Right ventricle myocardium inferior (tissue), 1 donor: Measurements from ENCODE around the gene MCL1. TPM values are rescaled to one million over a fixed set of nuclear protein-coding genes. Genes with fewer than 3 reads are reported as not detected.
"Not testable (repeated sequence)": the region's sequence is repeated elsewhere in the genome, so short reads cannot be mapped to it uniquely, and the experiment has no call there.

Experiments
- ATAC-seq: fragments of 200-7000 bp; cut with Tn5 transposase; one replicate; pipeline ENCODE4 v1.9.1; 2020; ENCODE audit warnings: mild to moderate bottlenecking, moderate library complexity
- DNase-seq: peaks from one replicate; pipeline ENCODE4 v3.0.0; 2021; ENCODE audit errors: missing footprints
- intact Hi-C: fragments of 100-400 bp; cut with DNase I; formaldehyde crosslinking; loops from one replicate; pipeline ENCODE4 v1.11.0; 2022
- long read RNA-seq: library from polyadenylated mRNA; unstranded; transcript quantifications from one replicate; pipeline ENCODE4 v2.0.0, GENCODE V29; 2021
- total RNA-seq: library from RNA; stranded (reverse); fragmentation: NEBNext Ultra II Directional; extraction: Animal tissue kit (Norgen Biotek cat#: 25700); gene quantifications from one replicate; pipeline ENCODE4 v1.2.1, GENCODE V29; 2021
- donor health status: DM: no; HTN: yes; CAD: no; lungs with severe emphysema.

The MCL1 gene
- total RNA-seq: 99.7 TPM
- long read RNA-seq, transcript MCL1-202 (3 exons, 3,932 nt): major isoform, 55 of 58 reads
- long read RNA-seq, partial matches to known transcripts: 0 of 58 reads
- long read RNA-seq, other reads (novel, unspliced or antisense): 2 of 58 reads

GRCh38 chr1:150579110-150579944 is at the start of gene MCL1:
Gene MCL1 (minus strand): TSS chr1:150579610. CDS start chr1:150579530, 80 bp downstream.
- ATAC-seq (peak; percentile 95), DNase-seq (peak; percentile 97)
- intact Hi-C loops: loop anchor here (2.0 kb wide), 2 partner anchors 41 to 49 kb away; partner anchors contain the start of gene ENSA

GRCh38 chr1:150628766-150629114 is 49.3 kb upstream of the MCL1 start:
- intact Hi-C loops: loop anchor here (2.0 to 10.0 kb wide), 3 partner anchors 50 to 164 kb away; partner anchors contain the start of gene MCL1
- no peak for DNase-seq
- ATAC-seq: no peak

- ATAC-seq (no peak), DNase-seq (no peak)
- intact Hi-C loops: loop anchor here (2.0 to 10.0 kb wide), 3 partner anchors 49 to 163 kb away; partner anchors contain the start of gene MCL1
These were observed 48.5 kb upstream of the MCL1 start for GRCh38 chr1:150627826-150628410.

GRCh38 chr1:150626150-150626549 is 46.7 kb upstream of the MCL1 start:
- DNase-seq (no peak), ATAC-seq (no peak)
- intact Hi-C loops: loop anchor here (10.0 kb wide), 1 partner anchor 161 kb away; no protein-coding TSS in a partner anchor

- intact Hi-C loops: loop anchor here (10.0 kb wide), 1 partner anchor 160 kb away; no protein-coding TSS in a partner anchor
- DNase-seq, ATAC-seq: not testable (repeated sequence)
These were observed 45.1 kb upstream of the MCL1 start for GRCh38 chr1:150624546-150624945.

GRCh38 chr1:150624134-150624533 is 44.7 kb upstream of the MCL1 start:
- not testable (repeated sequence) for DNase-seq

GRCh38 chr1:150622303-150622975 is 43.0 kb upstream of the MCL1 start:
- DNase-seq: peak; percentile 83
- ATAC-seq: no peak
- intact Hi-C loops: loop anchor here (10.0 kb wide), 1 partner anchor 158 kb away; no protein-coding TSS in a partner anchor

More at GRCh38 chr1:150624134-150624533, 44.7 kb upstream of the MCL1 start:
- intact Hi-C loops: loop anchor here (10.0 kb wide), 1 partner anchor 159 kb away; no protein-coding TSS in a partner anchor
- ATAC-seq: not testable (repeated sequence)

- no peak for ATAC-seq
- intact Hi-C loops: loop anchor here (1.0 to 10.0 kb wide), 3 partner anchors 43 to 157 kb away; partner anchors contain the start of gene MCL1
- no peak for DNase-seq
These were observed 42.3 kb upstream of the MCL1 start for GRCh38 chr1:150621497-150622302.

- intact Hi-C loops: loop anchor here (1.0 to 10.0 kb wide), 3 partner anchors 42 to 156 kb away; partner anchors contain the start of gene MCL1
- ATAC-seq (no peak), DNase-seq (no peak)
These were observed 41.5 kb upstream of the MCL1 start for GRCh38 chr1:150620919-150621318.

- ATAC-seq (peak; percentile 80), DNase-seq (no peak)
- intact Hi-C loops: loop anchor here (2.0 to 10.0 kb wide), 2 partner anchors 41 to 155 kb away; partner anchors contain the start of gene MCL1
These were observed 40.4 kb upstream of the MCL1 start for GRCh38 chr1:150619576-150620509.

- ATAC-seq (no peak), DNase-seq (no peak)
- intact Hi-C loops: no loop called here
These were observed 36.2 kb upstream of the MCL1 start for GRCh38 chr1:150615346-150616201.

- intact Hi-C loops: loop anchor here (2.0 kb wide), 1 partner anchor 52 kb away; no protein-coding TSS in a partner anchor
- DNase-seq: no peak
These were observed 33.9 kb upstream of the MCL1 start for GRCh38 chr1:150613061-150613920.

GRCh38 chr1:150612014-150612345 is 32.6 kb upstream of the MCL1 start:
- intact Hi-C loops: loop anchor here (2.0 kb wide), 1 partner anchor 51 kb away; no protein-coding TSS in a partner anchor
- DNase-seq (no peak), ATAC-seq (no peak)

More at GRCh38 chr1:150613061-150613920, 33.9 kb upstream of the MCL1 start:
- ATAC-seq: peak; percentile 56

- intact Hi-C loops: no loop called here
- no peak for ATAC-seq
These were observed 31.2 kb upstream of the MCL1 start for GRCh38 chr1:150610576-150610975.

GRCh38 chr1:150609732-150610131 is 30.3 kb upstream of the MCL1 start:
- intact Hi-C loops: no loop called here
- ATAC-seq: no peak
- no peak for DNase-seq

More at GRCh38 chr1:150610576-150610975, 31.2 kb upstream of the MCL1 start:
- no peak for DNase-seq
